ENCODE results near the gene NME5.

- TF ChIP-seq EZH2 (IDR thresholded peaks at IDR 0.05; ENCODE audit: low read length, missing control alignments): no peak
- TF ChIP-seq CTCF (conservative IDR thresholded peaks at IDR 0.05 in 1 of 2, IDR thresholded peaks at IDR 0.05 in 1 of 2; ENCODE audit: low read depth in 1 of 2, low read length in 2 of 2): no peak
These were observed 29.6 kb downstream of the NME5 start for GRCh38 chr5:138109463-138110265.
